Measurements from ENCODE around the gene TMEM267.

GRCh38 chr5:43410414-43410813 is 73.3 kb downstream of the TMEM267 start:
- no peak for TF ChIP-seq CTCF (IDR thresholded peaks at IDR 0.05)
- no peak for TF ChIP-seq POLR2A (IDR thresholded peaks at IDR 0.05)
- TF ChIP-seq POLR2AphosphoS5 (IDR thresholded peaks at IDR 0.05; ENCODE audit: insufficient read depth in 1 of 2, low read depth in 1 of 2), result no peak
